ENCODE data around the gene CATSPER4.

GRCh38 chr1:26200413-26200812 is 10.0 kb downstream of the CATSPER4 start:
- TF ChIP-seq POLR2AphosphoS5 (IDR thresholded peaks at IDR 0.05) (no peak), POLR2A (IDR thresholded peaks at IDR 0.05) (no peak)
- TF ChIP-seq, protein P1, sequence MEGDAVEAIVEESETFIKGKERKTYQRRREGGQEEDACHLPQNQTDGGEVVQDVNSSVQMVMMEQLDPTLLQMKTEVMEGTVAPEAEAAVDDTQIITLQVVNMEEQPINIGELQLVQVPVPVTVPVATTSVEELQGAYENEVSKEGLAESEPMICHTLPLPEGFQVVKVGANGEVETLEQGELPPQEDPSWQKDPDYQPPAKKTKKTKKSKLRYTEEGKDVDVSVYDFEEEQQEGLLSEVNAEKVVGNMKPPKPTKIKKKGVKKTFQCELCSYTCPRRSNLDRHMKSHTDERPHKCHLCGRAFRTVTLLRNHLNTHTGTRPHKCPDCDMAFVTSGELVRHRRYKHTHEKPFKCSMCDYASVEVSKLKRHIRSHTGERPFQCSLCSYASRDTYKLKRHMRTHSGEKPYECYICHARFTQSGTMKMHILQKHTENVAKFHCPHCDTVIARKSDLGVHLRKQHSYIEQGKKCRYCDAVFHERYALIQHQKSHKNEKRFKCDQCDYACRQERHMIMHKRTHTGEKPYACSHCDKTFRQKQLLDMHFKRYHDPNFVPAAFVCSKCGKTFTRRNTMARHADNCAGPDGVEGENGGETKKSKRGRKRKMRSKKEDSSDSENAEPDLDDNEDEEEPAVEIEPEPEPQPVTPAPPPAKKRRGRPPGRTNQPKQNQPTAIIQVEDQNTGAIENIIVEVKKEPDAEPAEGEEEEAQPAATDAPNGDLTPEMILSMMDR (IDR thresholded peaks at IDR 0.05), result no peak
